OCI-LY1 (cell line): Measurements from ENCODE around the gene RPH3AL.
"Not testable (repeated sequence)": the region's sequence is repeated elsewhere in the genome, so short reads cannot be mapped to it uniquely, and the experiment has no call there.

Experiments used
- EZH2 ChIP-seq: fragments of 200-600 bp; sonication (generic), shearing (Covaris generic); IDR thresholded peaks from 2 replicates; pipeline ENCODE4 v1.8.0; 2017; ENCODE audit warnings: borderline replicate concordance, mixed run types, mild to moderate bottlenecking, antibody characterized with exemption, low read length, moderate library complexity, mixed read lengths
- TF ChIP-seq, protein P1 (sequence below): fragments of 200-600 bp; sonication (generic), shearing (Covaris generic); IDR thresholded peaks from 2 replicates; pipeline ENCODE4 v1.5.1; 2017; ENCODE audit warnings: mild to moderate bottlenecking, antibody characterized with exemption, low read length, moderate library complexity, mixed read lengths

DNA sequence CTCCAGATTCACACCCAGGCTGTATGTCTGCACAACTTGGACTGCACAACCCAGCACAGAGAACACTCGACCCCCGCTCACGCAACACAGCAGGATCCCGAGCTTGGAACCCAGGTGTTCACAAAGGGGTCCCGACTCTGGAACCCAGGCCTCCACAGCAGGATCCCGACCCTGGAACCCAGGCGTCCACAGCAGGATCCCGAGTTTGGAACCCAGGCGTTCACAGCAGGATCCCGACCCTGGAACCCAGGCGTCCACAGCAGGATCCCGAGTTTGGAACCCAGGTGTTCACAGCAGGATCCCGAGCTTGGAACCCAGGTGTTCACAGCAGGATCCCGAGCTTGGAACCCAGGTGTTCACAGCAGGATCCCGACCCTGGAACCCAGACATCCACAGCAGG lies 154.4 kb downstream of the RPH3AL start:
- TF ChIP-seq, protein P1, sequence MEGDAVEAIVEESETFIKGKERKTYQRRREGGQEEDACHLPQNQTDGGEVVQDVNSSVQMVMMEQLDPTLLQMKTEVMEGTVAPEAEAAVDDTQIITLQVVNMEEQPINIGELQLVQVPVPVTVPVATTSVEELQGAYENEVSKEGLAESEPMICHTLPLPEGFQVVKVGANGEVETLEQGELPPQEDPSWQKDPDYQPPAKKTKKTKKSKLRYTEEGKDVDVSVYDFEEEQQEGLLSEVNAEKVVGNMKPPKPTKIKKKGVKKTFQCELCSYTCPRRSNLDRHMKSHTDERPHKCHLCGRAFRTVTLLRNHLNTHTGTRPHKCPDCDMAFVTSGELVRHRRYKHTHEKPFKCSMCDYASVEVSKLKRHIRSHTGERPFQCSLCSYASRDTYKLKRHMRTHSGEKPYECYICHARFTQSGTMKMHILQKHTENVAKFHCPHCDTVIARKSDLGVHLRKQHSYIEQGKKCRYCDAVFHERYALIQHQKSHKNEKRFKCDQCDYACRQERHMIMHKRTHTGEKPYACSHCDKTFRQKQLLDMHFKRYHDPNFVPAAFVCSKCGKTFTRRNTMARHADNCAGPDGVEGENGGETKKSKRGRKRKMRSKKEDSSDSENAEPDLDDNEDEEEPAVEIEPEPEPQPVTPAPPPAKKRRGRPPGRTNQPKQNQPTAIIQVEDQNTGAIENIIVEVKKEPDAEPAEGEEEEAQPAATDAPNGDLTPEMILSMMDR: not testable (repeated sequence)
- not testable (repeated sequence) for TF ChIP-seq EZH2
